RWPE2 (cell line): ENCODE data around the gene CRYZL1.

Experiments
- ATAC-seq: fragments of 200-7000 bp; cut with Tn5 transposase; 3 replicates; pipeline ENCODE4 v1.9.1; 2021; ENCODE audit warnings: low read depth
- DNase-seq: peaks from one replicate; pipeline ENCODE4 v3.0.0-alpha.2; 2020; ENCODE audit warnings: low spot score
- H3K27ac ChIP-seq: fragments of 450-650 bp; 2 replicates; pipeline ENCODE4 v1.5.1; 2017; ENCODE audit warnings: mild to moderate bottlenecking; ENCODE audit not compliant: poor library complexity, severe bottlenecking
- H3K27me3 ChIP-seq: fragments of 250-450 bp; sonication (Bioruptor Pico); 2 replicates; pipeline ENCODE4 v1.5.1; 2021; ENCODE audit warnings: mild to moderate bottlenecking, moderate library complexity; ENCODE audit not compliant: insufficient read depth, poor library complexity, severe bottlenecking
- H3K36me3 ChIP-seq: fragments of 250-450 bp; sonication (Bioruptor Pico); 2 replicates; pipeline ENCODE4 v1.5.1; 2020; ENCODE audit warnings: low read depth, mild to moderate bottlenecking, moderate library complexity
- H3K4me1 ChIP-seq: fragments of 250-450 bp; sonication (Bioruptor Pico); 2 replicates; pipeline ENCODE4 v1.5.1; 2021; ENCODE audit warnings: mild to moderate bottlenecking, moderate library complexity; ENCODE audit not compliant: insufficient read depth, poor library complexity, severe bottlenecking
- H3K4me3 ChIP-seq: fragments of 250-450 bp; sonication (Bioruptor Pico); 2 replicates; pipeline ENCODE4 v1.5.1; 2021; ENCODE audit warnings: mild to moderate bottlenecking, moderate library complexity; ENCODE audit not compliant: severe bottlenecking
- H3K9me3 ChIP-seq: fragments of 250-450 bp; sonication (Bioruptor Pico); 2 replicates; pipeline ENCODE4 v1.5.1; 2021; ENCODE audit warnings: mild to moderate bottlenecking, moderate library complexity; ENCODE audit not compliant: severe bottlenecking
- CTCF ChIP-seq: fragments of 450-650 bp; IDR thresholded peaks from one replicate; pipeline ENCODE4 v1.5.1; 2017; ENCODE audit warnings: mild to moderate bottlenecking, moderate library complexity; ENCODE audit not compliant: poor library complexity, severe bottlenecking

The CRYZL1 gene

GRCh38 chr21:33651965-33652680, 10.6 kb upstream of the CRYZL1 start:
- Histone ChIP-seq H3K36me3 (no peaks in the 10 kb centered on the region), H3K4me3 (no peak overlapping the region), H3K9me3 (no peaks in the 10 kb centered on the region), H3K4me1 (peaks cover 15% of the 10 kb centered on the region), H3K27me3 (no peaks in the 10 kb centered on the region), H3K27ac (no peak overlapping the region)
- no peak for DNase-seq
- TF ChIP-seq CTCF, result no peak
- ATAC-seq, result no peak

GRCh38 chr21:33650929-33651509, 9.5 kb upstream of the CRYZL1 start:
- Histone ChIP-seq H3K27ac (no peak overlapping the region), H3K4me1 (peaks cover 10% of the 10 kb centered on the region), H3K4me3 (no peak overlapping the region), H3K36me3 (no peaks in the 10 kb centered on the region), H3K9me3 (no peaks in the 10 kb centered on the region), H3K27me3 (no peaks in the 10 kb centered on the region)
- no peak for TF ChIP-seq CTCF
- ATAC-seq (no peak), DNase-seq (no peak)

GRCh38 chr21:33650230-33650629, 8.7 kb upstream of the CRYZL1 start:
- TF ChIP-seq CTCF, result no peak
- Histone ChIP-seq H3K4me3 (no peak overlapping the region), H3K4me1 (peaks cover 12% of the 10 kb centered on the region), H3K9me3 (no peaks in the 10 kb centered on the region), H3K27me3 (no peaks in the 10 kb centered on the region), H3K27ac (no peak overlapping the region), H3K36me3 (no peaks in the 10 kb centered on the region)
- DNase-seq, result no peak
- ATAC-seq, result no peak

- Histone ChIP-seq H3K4me3 (no peak overlapping the region), H3K27ac (no peak overlapping the region), H3K4me1 (peaks cover 20% of the 10 kb centered on the region), H3K9me3 (no peaks in the 10 kb centered on the region), H3K27me3 (no peaks in the 10 kb centered on the region), H3K36me3 (no peaks in the 10 kb centered on the region)
- no peak for TF ChIP-seq CTCF
- ATAC-seq, result no peak
- no peak for DNase-seq
Observed at GRCh38 chr21:33648555-33648954, 7.0 kb upstream of the CRYZL1 start.

GRCh38 chr21:33647587-33647986, 6.0 kb upstream of the CRYZL1 start:
- H3K4me1 ChIP-seq, result peaks cover 20% of the 10 kb centered on the region
- no peak overlapping the region for H3K27ac ChIP-seq
- H3K9me3 ChIP-seq, result no peaks in the 10 kb centered on the region
- H3K4me3 ChIP-seq, result no peak overlapping the region
- ATAC-seq (no peak), DNase-seq (no peak)
- H3K36me3 ChIP-seq, result no peaks in the 10 kb centered on the region
- H3K27me3 ChIP-seq, result no peaks in the 10 kb centered on the region
- no peak for TF ChIP-seq CTCF
